ENCODE measurements around the gene IL4I1.

IL4I1 gene

DNA sequence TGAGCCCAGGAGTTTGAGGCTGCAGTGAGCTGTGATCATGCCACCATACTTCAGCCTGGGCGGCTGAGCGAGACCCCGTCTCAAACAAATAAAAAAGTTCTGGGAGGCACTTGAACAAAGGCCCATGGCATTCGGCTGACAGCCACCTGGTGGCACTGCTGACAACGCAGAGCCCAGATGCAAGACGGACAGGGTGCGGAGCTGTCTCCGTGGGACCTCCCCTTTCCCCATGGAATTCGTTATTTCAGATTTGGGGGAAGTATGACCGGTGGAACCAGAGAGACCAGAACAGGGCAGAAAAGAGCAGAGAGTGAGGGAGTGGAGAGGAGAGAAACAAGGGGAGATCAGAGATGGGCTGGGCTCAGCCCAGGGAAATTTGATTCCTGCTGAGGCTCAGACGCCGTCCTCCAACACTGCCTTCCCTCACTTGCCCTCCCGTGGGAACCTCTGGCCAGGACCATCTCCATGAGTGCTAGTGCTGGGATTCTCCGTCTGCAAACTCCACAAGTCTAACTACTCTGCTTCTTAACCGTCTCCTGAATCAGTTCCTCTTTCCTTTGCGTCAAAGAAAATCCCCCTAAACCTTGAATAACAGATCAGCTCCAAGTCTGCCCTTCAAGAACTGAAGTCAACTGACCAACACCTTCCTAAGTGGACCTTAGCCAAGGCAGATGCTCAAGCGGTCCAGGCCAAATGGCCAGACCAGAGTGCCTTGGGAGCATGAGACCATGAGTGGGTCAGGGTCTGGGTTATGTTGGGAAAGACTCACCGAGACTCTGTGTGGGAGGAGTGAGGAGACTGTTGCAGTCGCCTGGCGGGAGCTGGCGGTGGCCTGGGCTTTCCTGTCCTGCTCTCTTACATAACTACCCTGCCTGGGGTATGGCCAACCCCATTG, 20.4 kb upstream of the IL4I1 start:
- H3K4me3 ChIP-seq (ENCODE audit: low read depth, low read length), result no peak overlapping the region

GRCh38 chr19:49915271-49915670, 18.6 kb upstream of the IL4I1 start:
- DNase-seq (ENCODE audit: low read depth), result no peak
- H3K4me3 ChIP-seq (ENCODE audit: low read depth, low read length), result no peak overlapping the region
- TF ChIP-seq, protein P1, sequence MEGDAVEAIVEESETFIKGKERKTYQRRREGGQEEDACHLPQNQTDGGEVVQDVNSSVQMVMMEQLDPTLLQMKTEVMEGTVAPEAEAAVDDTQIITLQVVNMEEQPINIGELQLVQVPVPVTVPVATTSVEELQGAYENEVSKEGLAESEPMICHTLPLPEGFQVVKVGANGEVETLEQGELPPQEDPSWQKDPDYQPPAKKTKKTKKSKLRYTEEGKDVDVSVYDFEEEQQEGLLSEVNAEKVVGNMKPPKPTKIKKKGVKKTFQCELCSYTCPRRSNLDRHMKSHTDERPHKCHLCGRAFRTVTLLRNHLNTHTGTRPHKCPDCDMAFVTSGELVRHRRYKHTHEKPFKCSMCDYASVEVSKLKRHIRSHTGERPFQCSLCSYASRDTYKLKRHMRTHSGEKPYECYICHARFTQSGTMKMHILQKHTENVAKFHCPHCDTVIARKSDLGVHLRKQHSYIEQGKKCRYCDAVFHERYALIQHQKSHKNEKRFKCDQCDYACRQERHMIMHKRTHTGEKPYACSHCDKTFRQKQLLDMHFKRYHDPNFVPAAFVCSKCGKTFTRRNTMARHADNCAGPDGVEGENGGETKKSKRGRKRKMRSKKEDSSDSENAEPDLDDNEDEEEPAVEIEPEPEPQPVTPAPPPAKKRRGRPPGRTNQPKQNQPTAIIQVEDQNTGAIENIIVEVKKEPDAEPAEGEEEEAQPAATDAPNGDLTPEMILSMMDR (IDR thresholded peaks at IDR 0.05; ENCODE audit: low read depth, low read length, missing control alignments), result peak; percentile 48

More for the DNA sequence above, 20.4 kb upstream of the IL4I1 start:
- no peak for DNase-seq (ENCODE audit: low read depth)
- TF ChIP-seq, protein P1 (IDR thresholded peaks at IDR 0.05; ENCODE audit: low read depth, low read length, missing control alignments), result peak; percentile 33

DNA sequence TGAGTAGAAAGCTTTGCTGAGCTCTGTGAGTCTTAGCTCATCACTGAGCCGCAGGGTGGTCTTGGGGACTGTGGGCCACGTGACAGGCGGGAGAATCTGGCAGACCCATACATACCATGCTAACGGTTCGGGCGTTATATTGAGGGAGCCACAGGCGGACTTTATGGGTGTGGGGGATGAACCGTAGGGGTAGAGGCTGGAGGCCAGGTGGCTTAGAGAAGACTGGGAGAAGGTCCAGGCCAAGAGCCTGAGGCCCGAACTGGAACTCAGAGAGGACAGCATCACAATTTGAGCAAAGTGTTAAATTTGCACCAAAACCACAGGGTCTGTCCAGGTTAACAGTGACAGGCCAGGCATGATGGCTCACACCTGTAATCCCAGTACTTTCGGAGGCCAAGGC, 17.0 kb upstream of the IL4I1 start:
- no peak for DNase-seq (ENCODE audit: low read depth)
- TF ChIP-seq, protein P1 (IDR thresholded peaks at IDR 0.05; ENCODE audit: low read depth, low read length, missing control alignments), result no peak
- H3K4me3 ChIP-seq (ENCODE audit: low read depth, low read length), result peak overlapping the region; percentile 21; the same call in 1 of the 2 replicates

DNA sequence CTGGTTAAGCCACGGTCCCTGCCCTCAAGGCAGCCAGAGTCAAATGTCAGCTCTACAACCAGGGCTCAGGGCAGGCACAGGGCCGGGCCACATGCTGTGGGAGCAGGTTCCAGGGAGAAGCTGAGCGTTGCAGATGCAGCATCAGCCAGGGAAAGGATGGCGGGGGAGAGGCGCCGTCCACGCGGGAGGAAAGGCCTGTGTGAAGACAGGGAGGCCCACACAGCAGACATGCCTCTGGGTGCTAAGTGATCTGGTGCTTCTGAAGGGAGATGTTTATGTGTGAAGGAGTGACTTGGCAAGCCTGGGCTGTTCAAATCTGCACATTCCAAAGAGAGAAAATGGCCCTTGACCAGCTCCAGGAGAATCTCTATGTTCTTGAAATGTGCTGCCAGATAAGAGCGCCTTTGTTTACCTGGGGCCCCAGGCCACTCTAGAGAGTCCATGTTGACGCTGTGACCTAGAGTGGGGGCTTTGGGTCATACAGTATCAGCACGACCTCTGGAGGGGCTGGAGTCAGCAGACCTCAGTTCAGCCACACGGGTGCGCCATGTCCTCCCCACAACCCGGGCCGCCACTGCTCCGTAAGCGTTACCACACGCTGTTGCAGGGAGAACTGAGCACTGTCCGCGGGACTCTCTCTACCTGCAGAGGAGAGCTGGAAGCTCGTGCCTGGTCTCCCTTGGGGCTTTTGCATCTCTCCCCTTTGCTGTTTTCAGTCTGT, 16.4 kb upstream of the IL4I1 start:
- peak overlapping the region; percentile 21; the same call in 1 of the 2 replicates for H3K4me3 ChIP-seq (ENCODE audit: low read depth, low read length)
- TF ChIP-seq, protein P1 (IDR thresholded peaks at IDR 0.05; ENCODE audit: low read depth, low read length, missing control alignments), result peak; percentile 71
- no peak for DNase-seq (ENCODE audit: low read depth)

GRCh38 chr19:49911381-49912145, 14.9 kb upstream of the IL4I1 start:
- H3K4me3 ChIP-seq (ENCODE audit: low read depth, low read length), result peak overlapping the region; percentile 11; the same call in 1 of the 2 replicates
- TF ChIP-seq, protein P1 (IDR thresholded peaks at IDR 0.05; ENCODE audit: low read depth, low read length, missing control alignments), result no peak
- DNase-seq (ENCODE audit: low read depth), result no peak

DNA sequence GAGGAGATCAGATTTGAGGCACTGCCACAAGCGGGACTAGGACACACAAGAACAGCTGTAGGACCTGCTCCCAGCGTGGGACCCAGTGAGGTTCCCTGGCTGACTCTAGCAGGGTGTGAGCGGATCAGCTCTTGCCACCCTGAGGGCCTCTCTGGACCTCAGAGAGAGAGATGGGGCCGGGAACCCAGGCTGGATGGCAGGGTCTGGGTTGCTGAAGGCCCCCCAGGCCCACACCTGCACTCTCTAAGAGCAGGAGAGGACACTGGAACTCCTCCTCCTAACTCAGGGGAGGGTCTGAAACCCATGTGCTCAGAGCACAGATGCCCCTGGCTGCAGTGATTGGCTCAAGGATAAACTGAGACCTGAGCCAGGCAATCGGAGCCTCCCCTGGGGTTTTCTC, 13.5 kb upstream of the IL4I1 start:
- H3K4me3 ChIP-seq (ENCODE audit: low read depth, low read length), result no peak overlapping the region
- TF ChIP-seq, protein P1 (IDR thresholded peaks at IDR 0.05; ENCODE audit: low read depth, low read length, missing control alignments), result no peak
- DNase-seq (ENCODE audit: low read depth), result no peak
